Naive B cell (primary cell): Measurements from ENCODE around the gene CALML4. TPM values are rescaled to one million over a fixed set of nuclear protein-coding genes. Genes with fewer than 3 reads are reported as not detected.
"Not testable (repeated sequence)": the region's sequence is repeated elsewhere in the genome, so short reads cannot be mapped to it uniquely, and the experiment has no call there.

Experiments
- ATAC-seq, 2 donors: fragments of 150-1000 bp; cut with Tn5 transposase; 2 replicates each; pipeline ENCODE4 v1.10.0; 2021; ENCODE audit warnings: low read depth in 2 of 2, mild to moderate bottlenecking in 2 of 2, moderate library complexity in 2 of 2
- DNase-seq: peaks from one replicate; pipeline ENCODE4 v3.0.0; 2022
- H3K27ac Mint-ChIP-seq, 6 donors: one replicate each; pipeline ENCODE4 v1.8.0; 2020 to 2022; ENCODE audit warnings: mild to moderate bottlenecking in 6 of 6, mixed read lengths in 6 of 6, moderate library complexity in 5 of 6, inconsistent platforms in 2 of 6
- H3K27me3 Mint-ChIP-seq, 3 donors: one replicate each; pipeline ENCODE4 v1.8.0; 2021 to 2022; ENCODE audit warnings: mixed read lengths in 3 of 3, mild to moderate bottlenecking in 1 of 3
- H3K36me3 Mint-ChIP-seq, 2 donors: one replicate each; pipeline ENCODE4 v1.8.0; 2020 to 2022; ENCODE audit warnings: mixed read lengths in 2 of 2, inconsistent platforms in 1 of 2, mild to moderate bottlenecking in 1 of 2
- H3K4me1 Mint-ChIP-seq, 3 donors: one replicate each; pipeline ENCODE4 v1.8.0; 2020 to 2022; ENCODE audit warnings: mixed read lengths in 3 of 3, inconsistent platforms in 1 of 3, mild to moderate bottlenecking in 1 of 3, moderate library complexity in 1 of 3
- H3K4me3 Mint-ChIP-seq, 8 donors: one replicate each; pipeline ENCODE4 v1.8.0; 2020 to 2022; ENCODE audit warnings: mild to moderate bottlenecking in 8 of 8, mixed read lengths in 8 of 8, moderate library complexity in 8 of 8, inconsistent platforms in 2 of 8
- H3K9me3 Mint-ChIP-seq, 7 donors: one replicate each; pipeline ENCODE4 v1.8.0; 2020 to 2022; ENCODE audit warnings: mixed read lengths in 7 of 7, mild to moderate bottlenecking in 5 of 7, inconsistent platforms in 2 of 7, moderate library complexity in 1 of 7
- polyA plus RNA-seq, 6 donors: library from polyadenylated mRNA; unstranded; fragments of 300-500 nt; fragmentation: Illumina TruSeq; gene quantifications; one replicate each; pipeline ENCODE4 v1.2.3, GENCODE V29; 2021; ENCODE audit warnings: low read depth in 6 of 6

CALML4 gene
- polyA plus RNA-seq, 6 donors from 2014 or later: 0.61 TPM; not detected in 5

GRCh38 chr15:68186671-68187397 is 18.3 kb downstream of the CALML4 start:
- H3K4me1 Mint-ChIP-seq: peaks cover 0 to 3% (median 0%) of the 10 kb centered on the region in 3 donors
- H3K27ac Mint-ChIP-seq: no peak overlapping the region

DNA sequence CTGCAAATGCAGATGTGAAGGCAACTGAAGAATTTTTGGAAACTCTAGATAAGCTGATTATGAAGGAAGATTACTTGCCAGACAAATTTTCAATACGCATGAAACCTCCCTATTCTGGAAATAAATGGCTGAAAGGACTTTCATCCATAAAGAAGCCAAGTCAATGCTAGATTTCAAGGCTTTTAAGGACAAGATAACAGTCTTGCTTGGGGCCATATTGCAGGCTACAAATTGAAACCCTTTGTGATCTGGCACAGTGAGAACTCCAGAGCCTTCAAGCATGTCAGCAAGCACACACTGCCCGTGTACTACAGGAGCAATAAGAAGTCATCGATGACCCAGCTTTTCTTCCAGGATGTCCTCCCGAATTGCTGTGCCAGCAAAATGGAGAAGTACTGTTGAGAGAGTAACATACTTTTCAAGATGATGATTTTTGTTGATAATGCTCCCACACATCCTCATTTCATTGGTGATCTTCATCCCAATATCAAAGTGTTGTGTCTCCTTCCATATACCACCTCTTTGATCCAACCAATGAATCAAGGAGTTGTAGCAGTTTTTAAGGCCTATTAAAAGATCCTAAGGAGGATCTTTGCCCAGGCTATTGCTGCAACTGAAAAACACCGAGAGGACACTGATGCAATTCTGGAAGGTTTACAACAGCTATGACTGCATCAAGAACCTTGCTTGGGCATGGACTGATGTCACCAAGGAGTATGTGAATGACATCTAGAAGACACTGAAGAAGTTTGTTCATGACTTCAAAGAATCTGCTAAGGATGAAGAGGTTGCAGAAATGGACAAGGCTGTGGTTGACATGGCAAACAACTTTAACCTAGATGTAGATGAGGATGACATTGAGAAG is 20.3 kb downstream of the CALML4 start:
- no peak for DNase-seq
- Mint-ChIP-seq H3K36me3 (peaks cover 24 to 36% of the 10 kb centered on the region in 2 donors), H3K27me3 (no peaks in the 10 kb centered on the region), H3K9me3 (no peaks in the 10 kb centered on the region), H3K4me3 (no peak overlapping the region), H3K27ac (peak overlapping the region in 1 of 6 donors; percentile 79), H3K4me1 (peaks cover 0 to 3% (median 0%) of the 10 kb centered on the region in 3 donors)
- ATAC-seq: no peak

More at GRCh38 chr15:68186671-68187397, 18.3 kb downstream of the CALML4 start:
- H3K27me3 Mint-ChIP-seq: no peaks in the 10 kb centered on the region
- DNase-seq (no peak), ATAC-seq (no peak)
- no peak overlapping the region for H3K4me3 Mint-ChIP-seq
- no peaks in the 10 kb centered on the region for H3K9me3 Mint-ChIP-seq
- H3K36me3 Mint-ChIP-seq: peaks cover 24 to 26% of the 10 kb centered on the region in 2 donors

DNA sequence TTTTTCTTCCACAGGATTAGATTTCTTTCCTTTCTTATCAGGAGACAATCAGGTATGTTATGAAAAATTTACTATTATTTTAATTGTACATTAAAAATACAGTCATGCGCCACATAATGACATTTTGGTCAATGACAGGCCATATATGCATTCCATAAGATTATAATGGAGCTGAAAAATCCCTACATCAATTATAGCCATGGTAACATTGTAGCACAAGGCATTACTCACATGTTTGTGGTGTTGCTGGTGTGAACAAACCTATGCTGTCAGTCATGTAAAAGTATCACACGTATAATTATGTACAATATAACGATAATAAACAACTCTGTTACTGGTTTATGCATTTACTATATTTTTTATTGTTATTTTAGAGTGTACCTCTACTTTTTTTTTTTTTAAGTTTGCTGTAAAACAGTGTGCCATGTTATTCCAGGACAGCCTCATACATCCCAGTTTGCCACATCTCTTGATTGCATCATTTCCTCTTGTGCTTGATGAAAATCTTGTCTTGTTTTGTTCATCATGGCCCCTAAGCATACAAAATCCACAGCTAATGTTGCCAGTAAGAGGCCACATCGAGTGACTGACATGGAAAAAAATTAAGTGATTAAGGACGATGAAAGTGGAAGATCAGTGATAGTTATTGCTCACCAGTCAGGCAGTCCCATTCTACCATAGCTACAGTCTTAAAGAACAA is 21.4 kb downstream of the CALML4 start:
- DNase-seq (no peak), ATAC-seq (no peak)
- no peaks in the 10 kb centered on the region for H3K9me3 Mint-ChIP-seq
- H3K4me3 Mint-ChIP-seq: no peak overlapping the region
- H3K4me1 Mint-ChIP-seq: peaks cover 0 to 3% (median 0%) of the 10 kb centered on the region in 3 donors
- no peak overlapping the region for H3K27ac Mint-ChIP-seq
- H3K27me3 Mint-ChIP-seq: no peaks in the 10 kb centered on the region
- peaks cover 24 to 31% of the 10 kb centered on the region in 2 donors for H3K36me3 Mint-ChIP-seq

- Mint-ChIP-seq H3K36me3 (peaks cover 9 to 22% of the 10 kb centered on the region in 2 donors), H3K4me1 (no peaks in the 10 kb centered on the region), H3K27ac (peak overlapping the region in 2 of 6 donors; percentile 3 to 50), H3K4me3 (no peak overlapping the region), H3K9me3 (no peaks in the 10 kb centered on the region), H3K27me3 (no peaks in the 10 kb centered on the region)
- DNase-seq: no peak
- ATAC-seq: no peak
These were observed 27.4 kb downstream of the CALML4 start for GRCh38 chr15:68177742-68178141.

GRCh38 chr15:68176601-68177000 is 28.5 kb downstream of the CALML4 start:
- Mint-ChIP-seq H3K36me3 (peaks cover 9 to 22% of the 10 kb centered on the region in 2 donors), H3K9me3 (peaks cover 0 to 4% (median 0%) of the 10 kb centered on the region in 7 donors), H3K4me3 (no peak overlapping the region), H3K27ac (peak overlapping the region in 2 of 6 donors; percentile 10 to 29), H3K27me3 (no peaks in the 10 kb centered on the region), H3K4me1 (no peaks in the 10 kb centered on the region)
- no peak for DNase-seq
- no peak for ATAC-seq

GRCh38 chr15:68175526-68175925 is 29.6 kb downstream of the CALML4 start:
- H3K36me3 Mint-ChIP-seq: peaks cover 9 to 14% of the 10 kb centered on the region in 2 donors
- H3K9me3 Mint-ChIP-seq: peaks cover 0 to 4% (median 0%) of the 10 kb centered on the region in 7 donors
- H3K4me1 Mint-ChIP-seq: no peaks in the 10 kb centered on the region
- no peak for ATAC-seq
- no peak for DNase-seq
- no peak overlapping the region for H3K4me3 Mint-ChIP-seq
- no peak overlapping the region for H3K27ac Mint-ChIP-seq
- no peaks in the 10 kb centered on the region for H3K27me3 Mint-ChIP-seq

DNA sequence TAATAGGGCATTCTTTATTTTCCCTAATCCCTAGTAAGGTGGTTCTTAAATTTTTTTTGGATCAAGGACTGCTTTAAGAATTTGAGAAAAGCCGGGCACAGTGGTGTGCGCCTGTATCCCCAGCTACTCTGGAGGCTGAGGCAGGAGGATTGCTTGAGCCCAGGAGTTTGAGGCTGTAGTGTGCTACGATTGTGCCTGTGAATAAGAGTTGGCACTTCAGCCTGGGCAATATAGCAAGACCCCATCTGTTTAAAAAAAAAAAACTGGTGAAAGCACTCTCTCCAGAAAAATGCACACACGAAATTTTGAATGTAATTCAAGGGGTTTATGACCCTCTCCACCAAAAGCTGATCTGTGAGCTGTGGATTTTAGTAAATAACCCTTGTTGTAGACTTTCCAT is 32.0 kb downstream of the CALML4 start:
- Mint-ChIP-seq H3K9me3 (peaks cover 0 to 4% (median 0%) of the 10 kb centered on the region in 7 donors), H3K27me3 (no peaks in the 10 kb centered on the region), H3K36me3 (peaks cover 9 to 12% of the 10 kb centered on the region in 2 donors), H3K4me3 (no peak overlapping the region), H3K27ac (no peak overlapping the region), H3K4me1 (no peaks in the 10 kb centered on the region)
- no peak for DNase-seq
- no peak for ATAC-seq

DNA sequence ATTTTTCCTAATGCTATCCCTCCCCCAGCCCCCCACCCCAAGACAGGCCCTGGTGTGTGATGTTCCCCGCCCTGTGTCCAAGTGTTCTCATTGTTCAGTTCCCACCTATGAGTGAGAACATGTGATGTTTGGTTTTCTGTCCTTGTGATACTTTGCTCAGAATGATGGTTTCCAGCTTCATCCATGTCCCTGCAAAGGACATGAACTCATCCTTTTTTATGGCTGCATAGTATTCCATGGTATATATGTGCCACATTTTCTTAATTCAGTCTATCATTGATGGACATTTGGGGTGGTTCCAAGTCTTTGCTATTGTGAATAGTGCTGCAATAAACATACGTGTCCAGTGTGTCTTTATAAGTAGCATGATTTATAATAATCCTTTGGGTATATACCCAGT is 33.1 kb downstream of the CALML4 start:
- DNase-seq, H3K4me3 Mint-ChIP-seq, H3K9me3 Mint-ChIP-seq, H3K27me3 Mint-ChIP-seq, H3K27ac Mint-ChIP-seq, ATAC-seq, H3K36me3 Mint-ChIP-seq, H3K4me1 Mint-ChIP-seq: not testable (repeated sequence)

DNA sequence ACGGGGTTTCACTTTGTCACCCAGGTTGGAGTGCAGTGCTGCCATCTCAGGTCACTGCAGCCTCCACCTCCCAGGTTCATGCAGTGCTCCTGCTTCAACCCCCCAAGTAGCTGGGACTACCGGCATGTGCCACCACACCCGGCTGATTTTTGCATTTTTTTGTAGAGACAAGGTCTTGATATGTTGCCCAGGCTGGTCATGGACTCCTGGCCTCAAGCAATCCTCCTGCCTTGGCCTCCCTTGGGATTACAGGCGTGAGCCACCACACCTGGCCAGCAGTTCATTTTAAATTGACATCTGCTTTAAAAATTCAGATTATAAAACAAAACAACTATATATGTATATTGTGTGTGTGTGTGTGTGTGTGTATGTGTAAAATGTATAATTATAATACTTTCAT is 38.3 kb downstream of the CALML4 start:
- peaks cover 0 to under 1% (median 0%) of the 10 kb centered on the region in 7 donors for H3K9me3 Mint-ChIP-seq
- DNase-seq: no peak
- no peaks in the 10 kb centered on the region for H3K27me3 Mint-ChIP-seq
- H3K4me1 Mint-ChIP-seq: peaks cover 0 to 5% (median 0%) of the 10 kb centered on the region in 3 donors
- no peak overlapping the region for H3K4me3 Mint-ChIP-seq
- H3K36me3 Mint-ChIP-seq: peaks cover 5 to 8% of the 10 kb centered on the region in 2 donors
- ATAC-seq: no peak
- H3K27ac Mint-ChIP-seq: peak overlapping the region in 3 of 6 donors; percentile 44 to 66 (median 61)

GRCh38 chr15:68163191-68163590 is 41.9 kb downstream of the CALML4 start:
- peaks cover 8 to 19% of the 10 kb centered on the region in 2 donors for H3K36me3 Mint-ChIP-seq

DNA sequence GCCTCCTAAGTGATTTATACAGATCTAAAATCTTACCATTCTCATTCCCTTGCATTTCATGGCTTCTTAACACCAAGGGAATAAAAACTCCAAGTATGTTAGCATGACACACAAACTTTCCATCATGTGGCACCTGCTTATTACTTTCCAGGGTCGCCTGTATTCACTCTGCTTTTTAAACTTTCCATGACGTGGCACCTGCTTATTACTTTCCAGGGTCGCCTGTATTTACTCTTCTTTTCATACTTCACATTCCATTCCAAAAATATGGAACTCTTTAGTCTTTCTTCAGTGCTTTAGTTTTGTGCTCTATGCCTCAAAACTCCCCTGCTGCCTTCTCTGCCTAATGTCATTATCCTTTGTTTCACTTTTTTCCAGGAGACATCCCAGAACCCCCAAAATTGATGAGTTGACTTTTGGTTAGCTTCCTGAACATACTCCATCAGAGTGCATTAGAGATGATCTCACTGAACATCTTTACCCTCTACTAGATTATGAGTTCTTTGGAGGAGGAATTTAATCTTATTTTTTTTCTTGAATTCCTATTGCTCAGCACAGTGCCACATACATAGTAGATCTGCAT is 47.0 kb downstream of the CALML4 start:
- Mint-ChIP-seq H3K4me1 (peaks cover 0 to 5% (median 0%) of the 10 kb centered on the region in 3 donors), H3K4me3 (no peak overlapping the region)

More at GRCh38 chr15:68163191-68163590, 41.9 kb downstream of the CALML4 start:
- Mint-ChIP-seq H3K4me3 (no peak overlapping the region), H3K27me3 (no peaks in the 10 kb centered on the region), H3K27ac (no peak overlapping the region), H3K4me1 (peaks cover 0 to 5% (median 0%) of the 10 kb centered on the region in 3 donors), H3K9me3 (peaks cover 0 to 2% (median 0%) of the 10 kb centered on the region in 7 donors)
- DNase-seq: no peak
- no peak for ATAC-seq

DNA sequence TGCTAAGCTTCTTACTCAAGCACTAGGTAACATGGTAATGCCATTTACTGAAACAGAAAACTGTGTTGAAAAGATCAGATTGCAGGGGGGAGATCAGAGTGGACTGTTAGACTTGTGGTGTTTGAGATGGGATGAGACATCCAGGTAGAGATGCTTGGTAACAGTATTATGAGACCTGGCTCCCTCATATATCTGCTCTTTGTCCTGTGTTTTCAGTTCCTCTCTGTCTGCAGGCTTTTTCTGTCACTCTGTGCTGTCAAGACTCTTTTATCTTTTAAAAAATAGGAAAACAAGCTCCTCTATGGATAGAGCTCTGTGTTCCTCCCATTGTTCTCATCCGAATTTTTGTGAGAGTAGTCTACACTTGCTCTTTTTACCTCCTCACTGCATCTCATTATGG is 48.1 kb downstream of the CALML4 start:
- DNase-seq (no peak), ATAC-seq (no peak)
- Mint-ChIP-seq H3K27me3 (no peaks in the 10 kb centered on the region), H3K4me3 (no peak overlapping the region), H3K27ac (no peak overlapping the region), H3K4me1 (peaks cover 0 to 8% (median 0%) of the 10 kb centered on the region in 3 donors), H3K9me3 (peaks cover 0 to 2% (median 0%) of the 10 kb centered on the region in 7 donors), H3K36me3 (peaks cover 11 to 14% of the 10 kb centered on the region in 2 donors)

More for the DNA sequence above, 47.0 kb downstream of the CALML4 start:
- ATAC-seq (no peak), DNase-seq (no peak)
- Mint-ChIP-seq H3K27me3 (no peaks in the 10 kb centered on the region), H3K9me3 (peaks cover 0 to 2% (median 0%) of the 10 kb centered on the region in 7 donors), H3K36me3 (peaks cover 8 to 14% of the 10 kb centered on the region in 2 donors), H3K27ac (no peak overlapping the region)
